Measurements from ENCODE around the gene TNFRSF13B. TPM values are rescaled to one million over a fixed set of nuclear protein-coding genes. Genes with fewer than 3 reads are reported as not detected.

Gene TNFRSF13B
- total RNA-seq, 2 donors from 2014 or later, result not detected

GRCh38 chr17:16945663-16946218 lies 26.2 kb downstream of the TNFRSF13B start:
- no peak overlapping the region for H3K4me3 ChIP-seq
- no peaks in the 10 kb centered on the region for H3K36me3 ChIP-seq (replicated peaks in 1 of 2; ENCODE audit: insufficient read depth in 1 of 2, low read depth in 2 of 2)
- DNase-seq, result peak in 3 of 4 donors; percentile 51 to 68 (median 66)
- no peaks in the 10 kb centered on the region for H3K9me3 ChIP-seq
- WGBS, 2 donors, result 18 to 27% methylated on average over 10 of the region's 10 CpGs
- peaks cover 9% of the 10 kb centered on the region for H3K4me1 ChIP-seq
- H3K27ac ChIP-seq, result no peak overlapping the region
- intact Hi-C loops (cut with DNase I), result no loop called here
- H3K27me3 ChIP-seq, result no peaks in the 10 kb centered on the region
- ATAC-seq, result peak; percentile 53
- TF ChIP-seq, protein P1, sequence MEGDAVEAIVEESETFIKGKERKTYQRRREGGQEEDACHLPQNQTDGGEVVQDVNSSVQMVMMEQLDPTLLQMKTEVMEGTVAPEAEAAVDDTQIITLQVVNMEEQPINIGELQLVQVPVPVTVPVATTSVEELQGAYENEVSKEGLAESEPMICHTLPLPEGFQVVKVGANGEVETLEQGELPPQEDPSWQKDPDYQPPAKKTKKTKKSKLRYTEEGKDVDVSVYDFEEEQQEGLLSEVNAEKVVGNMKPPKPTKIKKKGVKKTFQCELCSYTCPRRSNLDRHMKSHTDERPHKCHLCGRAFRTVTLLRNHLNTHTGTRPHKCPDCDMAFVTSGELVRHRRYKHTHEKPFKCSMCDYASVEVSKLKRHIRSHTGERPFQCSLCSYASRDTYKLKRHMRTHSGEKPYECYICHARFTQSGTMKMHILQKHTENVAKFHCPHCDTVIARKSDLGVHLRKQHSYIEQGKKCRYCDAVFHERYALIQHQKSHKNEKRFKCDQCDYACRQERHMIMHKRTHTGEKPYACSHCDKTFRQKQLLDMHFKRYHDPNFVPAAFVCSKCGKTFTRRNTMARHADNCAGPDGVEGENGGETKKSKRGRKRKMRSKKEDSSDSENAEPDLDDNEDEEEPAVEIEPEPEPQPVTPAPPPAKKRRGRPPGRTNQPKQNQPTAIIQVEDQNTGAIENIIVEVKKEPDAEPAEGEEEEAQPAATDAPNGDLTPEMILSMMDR (IDR thresholded peaks at IDR 0.05), result peak in 4 of 7 experiments; percentile 27 to 42 (median 38)
- TF ChIP-seq POLR2A (IDR thresholded peaks at IDR 0.05), result no peak

GRCh38 chr17:16945136-16945482 lies 26.8 kb downstream of the TNFRSF13B start:
- H3K4me1 ChIP-seq, result peaks cover 9% of the 10 kb centered on the region
- no peak overlapping the region for H3K4me3 ChIP-seq
- H3K27ac ChIP-seq, result no peak overlapping the region
- ATAC-seq (no peak), DNase-seq (no peak)
- 50 to 93% methylated on average over 2 to 6 of the region's 6 CpGs for WGBS, 2 donors
- no peaks in the 10 kb centered on the region for H3K9me3 ChIP-seq
- no peak for TF ChIP-seq POLR2A (IDR thresholded peaks at IDR 0.05)
- TF ChIP-seq, protein P1 (IDR thresholded peaks at IDR 0.05), result no peak
- intact Hi-C loops (cut with DNase I), result no loop called here
- no peaks in the 10 kb centered on the region for H3K36me3 ChIP-seq (replicated peaks in 1 of 2; ENCODE audit: insufficient read depth in 1 of 2, low read depth in 2 of 2)
- H3K27me3 ChIP-seq, result no peaks in the 10 kb centered on the region

GRCh38 chr17:16944334-16945135 lies 27.4 kb downstream of the TNFRSF13B start:
- ATAC-seq, result no peak
- Histone ChIP-seq H3K4me1 (peaks cover 9% of the 10 kb centered on the region), H3K9me3 (no peaks in the 10 kb centered on the region), H3K4me3 (no peak overlapping the region), H3K36me3 (replicated peaks in 1 of 2; ENCODE audit: insufficient read depth in 1 of 2, low read depth in 2 of 2) (no peaks in the 10 kb centered on the region), H3K27ac (no peak overlapping the region), H3K27me3 (no peaks in the 10 kb centered on the region)
- intact Hi-C loops (cut with DNase I), result no loop called here
- DNase-seq, result no peak
- TF ChIP-seq, protein P1 (IDR thresholded peaks at IDR 0.05), result no peak
- no peak for TF ChIP-seq POLR2A (IDR thresholded peaks at IDR 0.05)
- WGBS, 2 donors, result 74% methylated on average over 10 to 14 of the region's 14 CpGs

DNA sequence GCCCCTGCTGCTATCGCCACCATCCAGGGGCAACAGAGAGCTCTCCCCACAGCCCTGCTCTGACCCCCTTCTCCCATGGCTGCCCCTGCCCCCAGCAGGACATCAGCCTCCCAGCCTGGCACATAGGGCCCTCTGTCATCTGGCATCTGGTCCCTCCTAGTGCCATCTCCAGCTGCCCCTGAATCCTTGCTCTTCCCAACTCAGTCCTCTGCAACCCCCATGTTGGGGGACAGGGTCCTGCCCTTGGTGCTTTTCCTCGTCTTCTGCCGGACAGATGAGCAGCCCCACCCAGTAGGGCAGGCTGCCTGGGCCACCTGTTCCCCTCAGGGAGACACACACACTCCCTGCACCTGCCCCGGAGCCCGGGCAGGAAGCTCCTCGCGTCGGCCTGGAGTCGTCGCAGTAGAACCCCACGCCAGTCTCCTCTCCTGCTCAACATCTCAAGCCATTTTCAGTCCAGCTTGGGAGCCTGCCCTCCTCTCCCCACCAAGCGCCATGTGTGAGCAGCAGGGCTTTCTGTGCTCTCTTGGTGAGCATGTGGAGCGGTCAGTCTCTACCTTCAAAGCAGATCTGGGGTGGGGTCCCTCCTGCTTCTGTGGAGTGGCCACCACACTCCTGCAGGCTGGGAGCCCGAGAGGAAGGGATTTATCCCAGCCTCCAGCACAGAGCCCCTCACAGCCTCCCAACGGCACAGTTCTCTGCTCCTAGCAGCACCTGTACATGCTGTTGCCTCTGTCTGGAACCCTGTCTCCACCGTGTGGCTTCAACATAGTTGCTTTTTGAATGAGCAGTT lies 28.2 kb downstream of the TNFRSF13B start:
- H3K27me3 ChIP-seq, result no peaks in the 10 kb centered on the region
- H3K36me3 ChIP-seq (replicated peaks in 1 of 2; ENCODE audit: insufficient read depth in 1 of 2, low read depth in 2 of 2), result no peaks in the 10 kb centered on the region
- H3K4me1 ChIP-seq, result peaks cover 9% of the 10 kb centered on the region
- no peak overlapping the region for H3K4me3 ChIP-seq
- no peaks in the 10 kb centered on the region for H3K9me3 ChIP-seq
- intact Hi-C loops (cut with DNase I), result no loop called here
- ATAC-seq (no peak), DNase-seq (no peak)
- TF ChIP-seq, protein P1 (IDR thresholded peaks at IDR 0.05), result no peak
- no peak for TF ChIP-seq POLR2A (IDR thresholded peaks at IDR 0.05)
- WGBS, 2 donors, result 80 to 84% methylated on average over 14 to 16 of the region's 16 CpGs
- H3K27ac ChIP-seq, result no peak overlapping the region
